ENCODE results near the gene ATG4A.

GRCh38 chrX:108072746-108073145, 18.8 kb upstream of the ATG4A start:
- TF ChIP-seq, protein P1, sequence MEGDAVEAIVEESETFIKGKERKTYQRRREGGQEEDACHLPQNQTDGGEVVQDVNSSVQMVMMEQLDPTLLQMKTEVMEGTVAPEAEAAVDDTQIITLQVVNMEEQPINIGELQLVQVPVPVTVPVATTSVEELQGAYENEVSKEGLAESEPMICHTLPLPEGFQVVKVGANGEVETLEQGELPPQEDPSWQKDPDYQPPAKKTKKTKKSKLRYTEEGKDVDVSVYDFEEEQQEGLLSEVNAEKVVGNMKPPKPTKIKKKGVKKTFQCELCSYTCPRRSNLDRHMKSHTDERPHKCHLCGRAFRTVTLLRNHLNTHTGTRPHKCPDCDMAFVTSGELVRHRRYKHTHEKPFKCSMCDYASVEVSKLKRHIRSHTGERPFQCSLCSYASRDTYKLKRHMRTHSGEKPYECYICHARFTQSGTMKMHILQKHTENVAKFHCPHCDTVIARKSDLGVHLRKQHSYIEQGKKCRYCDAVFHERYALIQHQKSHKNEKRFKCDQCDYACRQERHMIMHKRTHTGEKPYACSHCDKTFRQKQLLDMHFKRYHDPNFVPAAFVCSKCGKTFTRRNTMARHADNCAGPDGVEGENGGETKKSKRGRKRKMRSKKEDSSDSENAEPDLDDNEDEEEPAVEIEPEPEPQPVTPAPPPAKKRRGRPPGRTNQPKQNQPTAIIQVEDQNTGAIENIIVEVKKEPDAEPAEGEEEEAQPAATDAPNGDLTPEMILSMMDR (IDR thresholded peaks at IDR 0.05; ENCODE audit: extremely low read depth in 1 of 2, insufficient read depth in 1 of 2, low read depth in 1 of 2, low read length in 2 of 2): no peak
- TF ChIP-seq POLR2A (IDR thresholded peaks at IDR 0.05; ENCODE audit: low read depth, low read length): no peak
